NCI-H1092 (cell line): ENCODE measurements around the gene GSAP.

Experiments
- DNase-seq: peaks from one replicate; lab custom pipeline; 2025; lab: John Stamatoyannopoulos, UW

Gene GSAP

DNA sequence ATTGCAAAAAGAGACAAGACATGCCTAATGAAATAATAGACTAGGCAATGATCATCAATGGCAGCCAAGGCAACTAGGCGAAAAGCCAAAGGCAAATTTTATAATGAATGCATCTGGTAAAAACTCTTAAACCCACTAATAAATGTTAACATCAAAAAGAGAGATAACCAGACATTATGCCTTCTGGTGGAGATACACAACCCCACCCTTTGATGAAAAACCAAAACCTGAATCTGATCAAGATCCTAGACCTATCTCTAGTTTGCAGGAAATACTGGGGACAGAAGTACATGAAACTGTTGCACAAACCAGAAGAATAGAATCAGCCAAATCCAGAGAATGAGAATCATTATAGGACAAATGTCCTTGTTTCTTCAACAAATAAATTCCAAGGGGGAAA lies 22.0 kb upstream of the GSAP start:
- no peak for DNase-seq

DNA sequence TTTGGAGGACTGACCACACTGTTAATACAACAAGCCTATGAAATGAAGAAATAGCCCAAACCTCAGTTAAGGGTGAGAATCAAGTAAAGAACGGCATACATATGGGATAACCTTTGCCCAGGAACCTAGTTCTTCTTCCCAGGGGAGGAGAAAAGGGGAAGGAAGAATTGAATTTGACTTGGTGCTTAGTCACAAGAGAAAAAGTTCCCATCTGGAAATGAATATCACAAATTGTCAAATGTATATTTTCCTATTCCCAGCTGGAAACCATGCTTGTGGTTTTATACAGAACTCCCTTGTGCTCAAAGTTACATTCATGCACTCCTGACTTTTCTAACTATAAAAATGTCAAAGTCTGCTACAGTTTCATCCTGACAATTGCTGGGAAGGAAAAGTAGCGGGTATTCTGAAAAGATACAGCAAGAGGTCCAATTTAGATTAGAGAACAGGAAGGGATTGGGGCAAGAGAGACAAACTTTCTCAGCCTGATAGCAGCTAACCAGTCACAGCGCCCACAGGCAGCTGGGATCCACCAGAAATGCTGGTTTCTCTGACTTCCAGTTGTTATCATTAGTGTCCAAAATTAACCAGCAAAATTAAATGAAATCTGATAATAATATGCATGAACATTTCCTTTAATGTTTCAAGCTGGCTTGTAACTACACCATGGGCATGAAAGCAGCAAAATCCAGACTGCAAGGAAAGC lies 18.6 kb upstream of the GSAP start:
- no peak for DNase-seq

DNA sequence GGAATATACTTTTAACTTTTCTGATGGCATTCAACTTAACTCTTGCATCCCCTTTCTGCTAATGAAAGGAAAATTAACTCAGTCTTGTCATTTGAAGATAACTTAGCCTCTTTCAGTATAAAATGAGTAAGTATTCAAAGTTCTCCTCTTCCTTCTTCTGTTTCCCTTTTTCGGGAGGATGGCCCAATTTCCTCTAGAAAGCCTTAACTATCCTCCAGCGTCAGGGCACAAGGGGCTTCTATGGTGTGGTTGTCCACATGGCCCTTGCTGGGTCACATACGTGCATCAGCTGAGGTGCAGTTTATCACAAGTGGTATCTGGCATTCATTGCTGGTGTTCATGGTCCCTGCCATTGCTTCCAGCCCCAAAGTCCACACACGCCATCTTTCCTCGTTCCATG lies 17.8 kb upstream of the GSAP start:
- no peak for DNase-seq

DNA sequence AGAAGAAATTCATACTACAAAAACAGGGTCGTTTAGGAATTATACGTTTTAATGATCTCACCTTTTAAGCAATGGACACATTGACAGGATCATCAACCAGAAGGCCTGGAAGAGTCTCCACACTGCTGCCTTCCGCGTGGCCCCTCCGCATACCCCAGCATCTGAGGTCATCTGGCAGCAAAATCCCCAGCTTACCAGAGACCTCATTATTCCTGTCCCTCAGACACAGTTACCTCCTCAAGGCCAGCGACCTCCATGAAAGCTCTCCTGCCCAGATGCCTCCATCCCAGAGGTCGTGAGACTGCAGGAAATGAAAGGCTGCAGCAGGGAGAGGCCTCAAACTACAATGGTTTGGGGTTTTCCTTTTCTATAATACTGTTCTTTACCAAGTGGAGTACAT lies 14.8 kb upstream of the GSAP start:
- DNase-seq: no peak

DNA sequence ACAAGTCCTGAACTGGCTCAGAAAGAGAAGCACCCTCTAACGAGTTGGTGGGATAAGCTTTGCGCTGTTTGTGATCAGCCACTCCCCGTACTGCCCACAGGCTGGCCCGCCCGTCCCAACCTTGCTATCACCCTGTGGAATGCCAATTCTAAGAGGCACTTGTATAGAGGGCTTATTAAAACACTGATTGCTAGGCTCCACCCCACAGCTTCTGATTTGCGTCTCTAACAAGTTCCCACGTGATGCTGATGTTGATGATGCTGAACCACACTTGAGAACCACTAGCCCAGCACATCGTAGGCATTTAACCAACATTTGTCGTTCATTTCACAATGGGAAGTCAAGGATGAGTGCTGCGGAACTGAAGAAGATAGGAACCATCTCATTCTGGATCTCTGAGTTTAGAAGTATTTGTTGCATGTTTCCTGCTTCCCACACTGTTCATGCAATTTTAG lies 12.7 kb upstream of the GSAP start:
- no peak for DNase-seq

DNA sequence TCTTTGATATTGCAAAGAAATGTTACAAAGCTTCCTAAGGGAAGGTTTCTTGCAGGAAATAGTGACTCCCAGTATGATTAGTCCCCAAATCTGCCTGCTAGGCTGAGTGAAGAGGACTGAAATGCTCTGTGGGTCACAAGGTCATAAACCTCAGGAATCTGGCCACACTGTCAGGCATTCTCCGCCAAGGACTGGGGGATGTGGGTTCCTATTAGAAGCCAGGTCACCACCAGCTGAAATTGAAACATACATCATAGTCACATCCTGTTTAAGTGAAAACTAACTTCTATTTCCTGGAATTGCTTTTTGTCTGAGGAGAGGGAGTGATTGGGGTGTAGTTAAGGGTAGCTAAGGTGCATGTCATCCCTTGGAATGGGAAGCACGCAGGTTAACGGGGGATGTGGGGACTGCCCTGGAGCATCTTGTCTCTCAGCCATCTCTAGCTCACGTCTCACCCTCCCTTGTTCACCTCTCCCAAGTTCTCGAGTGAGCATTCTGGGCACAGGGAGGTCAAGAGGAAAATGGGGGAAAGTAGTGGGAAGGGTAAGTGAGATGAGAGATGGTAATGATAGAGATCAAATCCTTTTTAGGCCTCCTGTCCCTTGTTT lies 12.0 kb upstream of the GSAP start:
- no peak for DNase-seq

DNA sequence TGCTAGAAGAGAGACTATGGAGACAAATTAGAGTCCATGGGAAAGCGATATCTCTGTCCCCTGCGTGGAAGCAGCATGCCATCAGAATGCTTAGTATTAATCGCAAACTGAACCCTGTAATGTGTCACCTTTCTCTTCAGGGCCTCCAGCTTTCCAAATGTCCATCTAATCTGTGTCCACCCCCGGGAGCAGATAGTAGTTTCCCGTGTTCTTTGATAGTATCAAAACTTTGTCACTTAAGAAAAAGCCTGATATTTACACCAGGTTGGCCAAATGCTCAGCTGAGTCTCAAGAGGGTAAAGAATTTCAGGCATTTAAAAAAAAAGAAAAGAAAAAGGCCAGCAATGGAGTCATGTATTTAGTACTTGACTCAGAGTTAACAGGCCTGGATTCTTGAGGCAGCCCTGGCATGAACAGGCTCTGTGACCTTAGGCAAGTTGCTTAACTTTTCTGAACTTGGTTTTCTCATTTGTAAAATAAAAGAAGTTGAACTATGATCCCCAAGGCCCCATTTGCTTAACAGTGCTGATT lies 10.4 kb upstream of the GSAP start:
- DNase-seq: no peak

DNA sequence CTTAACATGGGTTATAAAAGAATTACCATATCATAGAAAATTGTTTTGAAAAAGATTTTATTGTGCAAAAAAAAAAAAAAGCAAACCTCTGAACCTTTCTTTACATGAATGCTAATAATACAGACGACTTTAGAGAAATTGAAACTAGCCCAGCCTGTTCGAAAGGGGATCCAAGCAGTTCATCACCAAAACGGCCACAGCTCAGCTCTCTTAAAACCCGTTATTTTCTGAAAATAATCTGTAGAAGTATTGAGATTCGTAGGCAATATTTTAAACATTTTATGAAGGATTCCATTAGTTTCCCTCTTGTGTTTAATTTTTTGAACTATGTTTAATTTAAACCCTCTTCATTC lies 9.9 kb upstream of the GSAP start:
- DNase-seq: no peak

DNA sequence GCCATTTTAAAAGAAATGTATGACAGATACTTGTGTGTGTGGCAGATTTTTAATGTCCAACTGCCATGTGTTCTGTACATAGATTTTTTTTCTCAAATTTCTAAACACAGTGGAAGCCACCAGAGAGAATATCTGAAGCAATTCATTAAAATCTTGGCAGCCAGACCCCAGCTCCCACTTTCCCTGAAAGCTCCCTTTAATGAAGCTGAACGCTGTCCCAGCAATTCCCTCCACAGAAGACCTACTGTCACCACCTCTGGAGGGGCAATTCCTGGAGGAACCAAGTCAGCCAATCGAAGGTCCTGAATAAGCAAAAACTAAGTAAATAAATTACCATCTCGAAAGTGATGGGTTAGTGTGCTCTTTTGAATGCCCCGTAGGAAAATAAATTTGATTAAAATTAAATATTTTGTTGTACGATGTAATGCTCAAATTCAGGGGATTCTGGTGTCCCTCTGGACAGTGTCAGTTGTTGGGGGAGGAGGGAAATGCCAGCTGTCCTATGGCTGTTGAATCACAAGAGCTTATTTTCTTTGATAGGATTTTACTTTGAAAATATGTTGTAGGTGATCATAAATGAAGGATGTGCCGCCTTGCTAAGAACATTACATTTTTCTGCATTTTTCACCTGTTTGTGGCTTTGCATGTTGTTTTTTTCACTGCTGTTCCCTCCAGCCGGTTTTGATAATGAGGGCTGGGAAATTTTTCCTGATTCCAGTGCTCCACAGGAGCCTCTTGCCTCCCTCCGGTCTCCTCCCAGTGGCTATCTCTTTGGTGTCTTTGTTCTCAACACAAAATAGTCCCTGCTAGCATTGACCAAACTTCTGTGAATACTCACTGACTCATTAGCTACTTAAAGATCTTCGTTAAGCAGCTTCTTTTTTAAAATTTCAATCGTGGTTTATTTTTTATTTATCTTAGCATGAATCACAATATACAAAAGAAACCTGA lies 9.2 kb upstream of the GSAP start:
- no peak for DNase-seq

DNA sequence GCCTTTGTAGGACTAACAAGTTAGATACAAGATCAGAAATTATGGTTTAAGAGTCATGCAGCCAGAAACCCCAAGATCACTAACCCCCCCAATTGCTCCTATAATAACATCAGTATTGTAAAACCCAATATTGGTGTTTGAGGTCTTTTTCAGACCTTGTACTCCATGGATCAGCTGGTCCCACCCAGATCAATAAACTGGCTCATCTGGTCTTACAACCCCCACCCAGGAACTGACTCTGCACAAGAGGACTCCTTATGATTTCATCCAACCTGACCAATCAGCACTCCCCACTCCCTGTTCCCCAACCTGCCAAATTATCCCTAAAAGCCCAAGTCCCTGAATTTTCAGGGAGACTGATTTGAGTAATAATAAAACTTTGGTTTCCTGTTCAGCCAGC lies 6.4 kb upstream of the GSAP start:
- DNase-seq: no peak

DNA sequence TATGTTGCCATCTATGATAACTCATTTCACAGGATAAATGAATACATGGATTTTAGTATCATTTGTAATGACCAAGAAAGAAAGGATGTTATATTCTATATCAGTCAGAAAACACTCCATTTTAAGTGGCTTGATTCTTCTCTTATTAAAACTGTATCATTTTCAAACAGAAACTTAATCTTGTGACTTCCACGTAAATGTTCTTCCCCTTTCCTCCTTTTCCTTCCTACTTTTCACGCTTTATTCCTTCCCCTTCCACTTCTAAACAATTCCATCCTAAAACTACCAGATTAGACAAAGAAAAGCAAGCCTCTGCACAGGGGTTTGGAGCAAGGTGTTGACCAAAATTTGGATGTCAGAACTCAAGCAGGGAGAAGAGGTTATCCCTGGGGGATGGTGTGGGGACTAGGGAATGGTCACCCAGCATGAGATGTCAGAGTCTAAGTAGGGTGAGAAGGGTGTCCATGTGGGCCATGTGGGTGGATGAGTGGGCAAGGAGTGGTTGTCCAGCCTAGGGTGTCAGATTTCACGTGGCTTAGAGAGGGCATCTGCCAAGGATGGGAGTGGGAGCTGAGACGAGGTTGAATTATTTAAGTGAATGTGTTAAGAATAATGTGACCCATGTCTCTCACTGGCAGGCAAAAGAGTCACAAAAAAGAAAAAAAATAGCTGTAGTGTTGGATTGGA lies 5.0 kb upstream of the GSAP start:
- DNase-seq: no peak

DNA sequence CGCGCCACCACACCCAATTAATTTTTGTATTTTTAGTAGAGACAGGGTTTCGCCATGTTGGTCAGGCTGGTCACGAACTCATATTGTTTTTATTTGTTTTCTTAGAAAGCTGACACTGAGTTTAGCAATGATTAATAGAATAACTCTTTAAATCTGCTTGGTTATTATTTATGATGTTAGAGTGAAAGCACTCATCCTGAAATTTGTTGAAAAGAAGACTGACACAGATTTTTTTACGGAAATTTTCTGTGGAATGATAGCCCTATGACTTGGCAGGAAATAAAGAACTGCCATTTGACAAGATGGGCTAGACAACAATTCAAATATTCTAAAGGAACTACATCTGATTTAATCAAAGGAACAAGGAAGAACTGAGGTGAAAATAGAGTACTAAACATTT lies 4.3 kb upstream of the GSAP start:
- DNase-seq: no peak

DNA sequence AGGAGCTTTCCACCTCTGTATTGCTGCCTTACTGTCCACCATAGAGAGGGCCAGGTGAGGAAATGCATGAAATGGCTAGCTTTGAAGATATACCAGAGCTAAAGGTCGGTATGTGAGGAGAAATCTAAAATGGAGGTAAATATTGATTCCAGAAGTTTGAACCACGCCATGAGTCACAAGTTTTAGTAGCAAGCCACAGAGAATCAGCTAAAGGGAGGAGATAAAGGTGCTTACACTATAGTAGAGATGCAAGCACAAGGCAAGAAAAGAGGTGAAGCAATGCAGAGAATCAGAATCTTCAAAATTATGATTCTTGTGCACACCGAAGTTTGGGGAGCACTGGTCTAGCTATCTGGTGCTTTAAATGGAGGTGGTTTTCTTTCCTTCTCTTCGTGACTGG lies 3.0 kb upstream of the GSAP start:
- DNase-seq: no peak

DNA sequence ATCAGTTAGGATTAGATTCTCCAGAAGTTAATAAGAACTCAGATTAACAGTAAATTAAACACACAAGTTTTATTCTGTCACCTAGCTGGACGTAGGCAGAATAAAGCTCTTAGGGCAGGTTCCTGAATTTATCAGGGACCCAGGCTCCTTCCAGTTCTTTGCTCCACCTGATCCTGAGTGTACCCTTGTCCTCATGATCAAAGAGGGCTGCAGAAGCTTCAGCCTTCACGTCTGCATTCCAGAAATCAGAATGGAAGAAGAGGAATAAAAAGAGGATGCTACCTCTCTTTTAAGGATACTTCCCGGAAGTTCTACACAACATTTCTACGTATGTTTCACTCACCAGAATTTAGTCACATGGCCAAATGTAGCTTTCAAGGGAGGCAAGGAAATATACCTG lies 1.7 kb upstream of the GSAP start:
- DNase-seq: no peak

DNA sequence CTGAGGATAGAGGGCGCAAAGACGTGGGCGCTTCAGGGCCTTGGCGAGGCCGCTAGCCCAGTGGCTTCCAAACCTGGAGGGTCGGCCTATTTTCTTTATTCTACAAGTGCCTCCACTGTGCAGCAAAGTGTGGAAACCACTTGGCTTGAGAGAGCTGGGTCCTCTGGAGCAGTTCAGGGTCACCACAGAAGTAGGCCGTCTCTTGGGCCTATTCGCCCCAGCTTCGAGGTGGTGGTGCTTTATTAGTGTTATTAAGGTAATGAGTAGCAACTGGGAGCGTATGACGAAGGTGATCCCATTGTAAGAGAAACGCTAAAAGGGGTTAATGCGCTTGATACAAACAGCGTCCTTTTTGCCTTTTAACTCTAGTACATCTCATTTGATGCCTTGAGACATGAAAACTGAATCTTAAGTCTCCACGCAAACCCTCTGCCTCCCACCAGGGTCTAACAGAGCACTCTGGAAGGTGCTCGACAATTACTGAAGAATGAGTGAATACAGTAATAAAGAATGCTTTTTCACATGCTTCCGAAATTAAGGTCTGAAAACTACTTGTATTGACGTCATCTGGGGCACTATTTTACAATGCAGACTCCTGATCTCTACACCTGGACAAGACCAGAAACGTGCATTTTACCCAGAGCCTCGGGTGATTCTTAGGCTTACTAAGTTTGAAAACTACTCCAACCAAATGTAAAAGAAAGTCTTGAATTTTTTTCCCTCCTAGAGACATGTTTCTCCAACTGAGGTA lies 647 bp upstream of the GSAP start:
- DNase-seq: no peak

DNA sequence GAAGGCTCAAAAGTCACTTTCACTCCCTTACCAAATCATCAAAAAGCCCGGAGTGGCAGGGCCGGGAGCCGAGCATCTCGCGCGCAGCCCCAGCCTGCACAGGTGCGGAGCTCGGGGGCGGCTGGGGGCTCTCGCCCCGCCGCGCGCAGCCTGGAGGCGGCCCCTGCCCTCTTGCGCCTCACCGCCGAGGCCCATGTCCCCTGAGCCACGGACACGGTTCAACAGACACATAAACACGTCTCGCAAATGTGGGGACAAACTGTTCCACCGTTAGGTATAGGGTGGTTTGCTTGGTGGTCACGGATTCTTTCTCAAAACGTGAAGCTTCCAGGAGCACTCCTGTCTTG lies 700 bp downstream of the GSAP start:
- no peak for DNase-seq

DNA sequence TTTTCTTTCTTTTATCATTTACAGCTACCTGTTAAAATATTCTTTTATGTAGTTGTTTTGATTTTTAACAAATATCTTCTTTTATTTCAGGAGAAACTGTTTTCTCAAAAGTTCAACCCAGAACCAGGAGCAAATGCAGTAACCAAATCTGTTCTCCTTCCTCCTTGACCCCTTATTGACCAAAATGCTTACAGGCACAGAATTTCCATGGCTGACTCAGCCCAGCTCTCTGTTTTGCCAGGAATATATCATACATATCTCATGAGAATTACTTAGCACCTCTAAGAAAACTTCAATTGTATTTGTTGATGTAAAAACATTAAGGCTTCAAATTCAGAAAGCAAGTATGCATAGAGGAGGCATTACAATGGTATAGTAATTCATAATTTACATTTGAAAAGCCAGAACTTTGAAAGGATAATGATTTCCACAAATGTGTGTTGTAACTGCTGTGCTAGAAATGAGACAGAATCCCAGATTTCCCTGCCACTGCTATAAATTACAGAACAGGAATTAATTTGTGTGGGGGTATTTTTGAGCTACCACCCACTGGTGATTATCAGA lies 2.2 kb downstream of the GSAP start:
- no peak for DNase-seq

DNA sequence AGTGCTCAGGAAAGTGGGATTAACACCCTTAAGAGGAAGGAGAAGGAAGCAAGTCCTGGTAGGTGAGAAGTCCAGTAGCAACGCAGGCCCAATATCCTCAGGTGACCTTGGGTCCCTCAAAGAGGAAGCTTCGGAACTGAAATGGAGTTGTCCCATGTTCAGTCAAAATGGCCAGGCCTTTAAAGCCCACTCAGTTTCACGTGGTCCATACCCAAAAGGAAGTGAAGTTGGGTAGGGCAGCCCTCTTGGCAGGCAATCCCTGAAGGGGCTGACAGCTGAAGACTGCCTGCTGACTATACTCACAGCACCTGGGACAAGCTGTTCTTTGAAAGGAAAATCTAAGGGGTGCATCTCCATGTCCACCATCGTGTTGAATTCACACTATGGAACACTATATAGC lies 3.0 kb downstream of the GSAP start:
- no peak for DNase-seq

DNA sequence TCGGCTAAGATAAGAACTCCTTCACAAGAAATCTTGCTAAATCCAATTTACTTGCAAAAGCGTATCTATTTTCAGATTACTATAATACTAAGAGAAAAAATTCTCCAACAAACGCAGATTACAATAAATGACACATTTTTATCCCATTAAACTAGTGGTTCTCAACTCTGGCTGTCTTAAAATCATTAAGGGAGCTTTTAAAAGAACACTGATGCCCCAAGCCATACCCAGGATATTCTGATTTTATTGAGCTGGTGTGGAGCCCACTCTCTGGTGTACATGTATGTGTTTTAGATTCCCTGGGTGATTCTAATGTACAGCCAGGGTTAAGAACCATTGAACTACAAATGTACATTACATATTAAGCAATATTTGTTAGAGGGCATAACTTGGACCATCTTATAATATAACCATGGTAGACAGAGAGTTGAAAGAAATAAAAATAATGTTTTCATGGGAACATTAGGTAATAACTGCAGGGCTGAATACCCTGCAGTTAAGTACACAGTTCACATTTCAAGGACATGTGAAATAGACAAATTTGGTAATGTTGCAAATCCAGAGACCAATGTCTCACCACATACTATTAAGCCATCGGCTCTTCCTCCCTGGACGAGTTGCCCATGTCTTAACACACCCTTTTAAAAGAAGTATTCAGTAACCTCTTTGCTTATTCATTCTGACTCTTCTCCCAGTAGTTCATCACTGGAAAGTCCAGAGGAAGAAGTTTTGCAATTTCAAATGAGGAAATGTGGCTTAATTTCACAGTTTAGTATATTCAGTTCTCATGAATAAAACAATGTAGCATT lies 6.2 kb downstream of the GSAP start:
- no peak for DNase-seq

DNA sequence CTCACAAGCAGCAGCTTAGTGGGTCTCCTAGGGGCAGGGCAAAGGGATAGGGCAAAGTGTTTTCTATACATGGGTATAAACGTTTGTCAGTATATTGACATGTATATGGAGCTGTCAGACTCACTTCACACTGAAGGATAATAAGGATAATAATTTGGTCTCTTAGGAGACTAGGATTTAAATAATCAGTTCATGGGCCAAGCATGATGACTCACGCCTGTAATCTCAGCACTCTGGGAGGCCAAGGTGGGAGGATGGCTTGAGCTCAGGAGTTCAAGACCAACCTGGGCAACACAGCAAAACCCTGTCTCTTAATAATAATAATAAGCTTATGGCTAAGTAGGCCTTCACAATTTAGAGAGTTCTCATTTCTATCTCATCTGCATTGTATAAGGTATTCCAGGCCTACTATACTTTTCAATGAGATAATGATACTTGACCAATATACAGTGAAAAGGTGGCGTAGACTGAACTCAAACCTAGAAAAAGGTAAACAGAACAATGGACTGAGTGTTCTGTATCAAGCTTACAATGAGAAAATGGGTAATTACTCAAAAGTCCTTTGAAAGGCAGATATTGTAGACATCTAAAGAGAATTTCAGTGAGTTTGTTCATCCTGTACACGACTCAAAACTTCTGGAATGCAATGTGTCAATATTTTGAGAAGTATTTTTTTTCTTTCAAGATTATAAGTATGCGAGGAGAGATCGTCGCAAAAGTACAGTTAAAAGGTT lies 7.0 kb downstream of the GSAP start:
- no peak for DNase-seq
